GM12874 (cell line): ENCODE data around the gene TNIK.

Experiments used
- CTCF ChIP-seq: IDR thresholded peaks from 2 replicates; pipeline ENCODE4 v1.5.1; 2011; ENCODE audit warnings: low read depth, mild to moderate bottlenecking, control low read depth, low read length, moderate library complexity; ENCODE audit not compliant: insufficient read depth

The TNIK gene

DNA sequence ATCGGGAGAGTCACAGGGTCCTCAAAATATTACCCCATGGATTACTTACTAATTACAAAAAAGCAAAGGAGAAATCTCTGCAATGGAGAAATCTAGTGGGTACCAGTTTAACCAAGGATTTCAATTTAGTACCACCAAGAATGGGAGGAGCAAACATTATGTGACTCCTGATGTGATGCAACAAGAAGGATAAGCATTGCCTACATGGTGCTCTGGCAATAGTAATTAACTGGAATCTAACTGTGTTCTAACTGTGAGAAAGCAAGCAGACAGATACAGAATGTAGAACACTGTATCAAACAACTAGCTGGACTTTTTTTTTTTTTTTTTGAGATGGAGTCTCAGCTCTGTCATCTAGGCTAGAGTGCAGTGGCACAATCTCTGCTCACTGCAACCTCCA, 159.2 kb downstream of the TNIK start:
- no peak for TF ChIP-seq CTCF

- no peak for TF ChIP-seq CTCF
Observed at GRCh38 chr3:171297951-171298350, 162.3 kb downstream of the TNIK start.

DNA sequence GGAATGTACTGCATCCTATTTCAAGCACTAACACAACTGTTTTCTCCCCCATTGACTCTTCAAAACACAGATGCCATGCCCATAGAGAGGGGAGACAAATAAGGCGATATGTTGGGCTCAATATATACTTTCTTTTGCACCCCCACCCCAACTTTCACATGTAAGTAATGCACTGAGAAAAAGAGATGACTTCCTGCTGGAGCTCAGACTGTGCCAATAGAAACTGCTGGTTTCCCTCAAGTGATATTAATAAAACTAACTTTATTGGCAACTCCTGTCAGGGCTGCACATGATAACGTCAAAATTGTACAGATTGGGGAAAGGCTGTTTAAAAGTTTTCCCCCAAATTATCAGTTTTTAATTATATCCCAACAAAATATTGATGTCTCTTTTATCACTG, 163.0 kb downstream of the TNIK start:
- no peak for TF ChIP-seq CTCF

DNA sequence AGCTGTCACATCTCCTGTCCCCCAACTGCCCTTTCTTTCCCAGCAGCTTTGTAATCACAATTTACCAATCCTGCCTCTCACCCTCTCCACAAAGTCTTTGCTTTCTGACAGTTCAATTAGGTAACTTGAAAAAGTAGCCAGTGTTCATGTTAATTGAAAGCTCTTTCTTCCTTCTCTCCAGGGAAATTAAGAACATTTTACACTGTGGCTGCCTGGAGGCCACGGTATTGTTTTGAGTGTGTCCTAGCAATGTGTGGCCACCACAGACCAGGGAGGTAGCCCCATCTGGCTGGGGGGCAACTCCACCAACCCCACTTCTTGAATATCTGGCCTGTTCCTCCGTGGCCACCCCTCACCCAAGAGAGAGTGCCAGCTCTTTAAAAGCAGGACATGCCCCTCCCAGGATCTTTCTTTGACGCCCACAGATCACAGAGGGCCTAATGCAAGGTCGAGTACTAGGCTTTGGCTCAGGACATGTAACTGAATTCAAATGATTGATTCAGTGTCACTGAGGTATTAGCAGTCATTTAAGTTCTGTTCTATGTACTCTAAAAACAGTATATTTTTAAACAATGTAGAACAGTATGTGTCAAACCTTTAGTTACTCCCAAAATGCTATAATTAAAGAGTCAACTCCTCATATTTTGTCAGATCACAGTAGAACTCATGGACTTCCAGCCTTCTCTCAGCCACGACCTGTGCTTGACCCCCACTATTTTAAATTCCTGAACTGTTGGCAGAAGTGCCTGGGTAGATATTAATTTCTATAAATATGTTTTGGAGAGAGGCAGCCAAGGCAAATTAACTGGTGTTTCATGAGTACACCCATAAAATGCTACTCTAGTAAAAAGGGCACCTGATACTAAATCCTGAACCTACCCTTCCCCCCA, 164.5 kb downstream of the TNIK start:
- TF ChIP-seq CTCF, result no peak

- TF ChIP-seq CTCF, result no peak
Observed at GRCh38 chr3:171293142-171293782, 166.9 kb downstream of the TNIK start.

GRCh38 chr3:171290680-171291079, 169.5 kb downstream of the TNIK start:
- TF ChIP-seq CTCF, result no peak

GRCh38 chr3:171289291-171289690, 170.9 kb downstream of the TNIK start:
- no peak for TF ChIP-seq CTCF
